GM12878 (cell line): Measurements from ENCODE around the gene RNF41. TPM values are rescaled to one million over a fixed set of nuclear protein-coding genes. Genes with fewer than 3 reads are reported as not detected.

ENCODE experiments used
- CHD4 ChIP-seq: fragments of 200-600 bp; sonication (generic); IDR thresholded peaks from 2 replicates; pipeline ENCODE4 v1.6.1; 2016; ENCODE audit warnings: mild to moderate bottlenecking
- DPF2 ChIP-seq: fragments of 450-650 bp; IDR thresholded peaks from 2 replicates; pipeline ENCODE4 v1.6.1; 2017; ENCODE audit warnings: mild to moderate bottlenecking
- GATAD2B ChIP-seq: fragments of 450-650 bp; conservative IDR thresholded peaks from 2 replicates; pipeline ENCODE4 v1.6.1; 2017; ENCODE audit warnings: low read depth, mild to moderate bottlenecking, moderate library complexity
- NFYB ChIP-seq: IDR thresholded peaks from 2 replicates; pipeline ENCODE4 v1.6.1; 2011; ENCODE audit warnings: low read depth, mild to moderate bottlenecking, low read length, improper control_type of control experiment, moderate library complexity; ENCODE audit not compliant: insufficient read depth
- NR2F1 ChIP-seq: fragments of 450-650 bp; conservative IDR thresholded peaks from 2 replicates; pipeline ENCODE4 v1.6.1; 2017; ENCODE audit warnings: mild to moderate bottlenecking
- POLR2AphosphoS5 ChIP-seq: IDR thresholded peaks from 2 replicates; pipeline ENCODE4 v1.6.1; 2011; ENCODE audit warnings: mild to moderate bottlenecking, low read length, inconsistent platforms
- RAD21 ChIP-seq: IDR thresholded peaks from 2 replicates; pipeline ENCODE4 v1.6.1; 2011; ENCODE audit warnings: mild to moderate bottlenecking, low read depth, low read length, moderate library complexity; ENCODE audit not compliant: insufficient read depth
- SMARCA5 ChIP-seq: fragments of 450-650 bp; IDR thresholded peaks from 2 replicates; pipeline ENCODE4 v1.6.1; 2017; ENCODE audit warnings: mild to moderate bottlenecking
- SREBF1 ChIP-seq: IDR thresholded peaks from 2 replicates; pipeline ENCODE4 v1.6.1; 2012; ENCODE audit warnings: mild to moderate bottlenecking, low read length
- SREBF2 ChIP-seq: IDR thresholded peaks from 2 replicates; pipeline ENCODE4 v1.6.1; 2012; ENCODE audit warnings: mild to moderate bottlenecking, low read length
- SUZ12 ChIP-seq: fragments of 200-600 bp; sonication (generic); IDR thresholded peaks from one replicate; pipeline ENCODE4 v1.6.1; 2018; ENCODE audit warnings: antibody characterized with exemption, mild to moderate bottlenecking; ENCODE audit not compliant: unreplicated experiment
- TARDBP ChIP-seq: IDR thresholded peaks from 2 replicates; pipeline ENCODE4 v1.6.1; 2016; ENCODE audit warnings: borderline replicate concordance
- polyA plus RNA-seq, 11 experiments: library from polyadenylated mRNA; depleted of rRNA in 4 of 11; unstranded in 6 of 11; stranded (reverse) in 5 of 11; fragments of >200 nt; fragmentation: Nextera tagmentation in 4 of 11; fragmentation: Illumina TruSeq in 1 of 11; extraction: Ambion mirVana in 4 of 11; extraction: Trizol in 1 of 11; gene quantifications; 1 replicate in 1 of 11; 2 replicates in 10 of 11; pipeline versions ENCODE4 v1.2.1 to v1.2.3, GENCODE V29; 2011 to 2016; ENCODE audit warnings: inconsistent platforms in 2 of 11, missing spikeins in 2 of 11, low read depth in 1 of 11
- total RNA-seq, 4 experiments: library from RNA; depleted of rRNA in 3 of 4; stranded (reverse); fragments of >200 nt in 3 of 4; fragmentation: Illumina TruSeq in 1 of 4; extraction: Trizol in 1 of 4; gene quantifications; 2 replicates each; pipeline versions ENCODE4 v1.2.1 to v1.2.3, GENCODE V29; 2013 to 2021
- TF ChIP-seq, protein P1 (sequence below): IDR thresholded peaks from 2 replicates; pipeline ENCODE4 v1.6.1; 2011; ENCODE audit warnings: low read depth, low read length, improper control_type of control experiment, borderline replicate concordance
- TF ChIP-seq, protein P2 (sequence below): IDR thresholded peaks from 2 replicates; pipeline ENCODE4 v1.6.1; 2012; ENCODE audit warnings: low read depth, low read length, improper control_type of control experiment
- TF ChIP-seq, protein P3 (sequence below): fragments of 150-350 bp; IDR thresholded peaks from 2 replicates; pipeline ENCODE4 v1.6.1; 2016; ENCODE audit warnings: low read depth, low read length
- TF ChIP-seq, protein P4 (sequence below): IDR thresholded peaks from 2 replicates; pipeline ENCODE4 v1.6.1; 2012; ENCODE audit warnings: low read length, inconsistent platforms
- TF ChIP-seq, protein P5 (sequence below): fragments of 450-650 bp; IDR thresholded peaks from 2 replicates; pipeline ENCODE4 v1.6.1; 2017; ENCODE audit warnings: low read depth, mild to moderate bottlenecking, moderate library complexity

RNF41 gene
- total and polyA plus RNA-seq, 10 of the 15 experiments (the other 5 are each of a cell fraction or from before 2014, with no cell fraction given), result 11.1 to 47.8 (median 30.6) TPM

DNA sequence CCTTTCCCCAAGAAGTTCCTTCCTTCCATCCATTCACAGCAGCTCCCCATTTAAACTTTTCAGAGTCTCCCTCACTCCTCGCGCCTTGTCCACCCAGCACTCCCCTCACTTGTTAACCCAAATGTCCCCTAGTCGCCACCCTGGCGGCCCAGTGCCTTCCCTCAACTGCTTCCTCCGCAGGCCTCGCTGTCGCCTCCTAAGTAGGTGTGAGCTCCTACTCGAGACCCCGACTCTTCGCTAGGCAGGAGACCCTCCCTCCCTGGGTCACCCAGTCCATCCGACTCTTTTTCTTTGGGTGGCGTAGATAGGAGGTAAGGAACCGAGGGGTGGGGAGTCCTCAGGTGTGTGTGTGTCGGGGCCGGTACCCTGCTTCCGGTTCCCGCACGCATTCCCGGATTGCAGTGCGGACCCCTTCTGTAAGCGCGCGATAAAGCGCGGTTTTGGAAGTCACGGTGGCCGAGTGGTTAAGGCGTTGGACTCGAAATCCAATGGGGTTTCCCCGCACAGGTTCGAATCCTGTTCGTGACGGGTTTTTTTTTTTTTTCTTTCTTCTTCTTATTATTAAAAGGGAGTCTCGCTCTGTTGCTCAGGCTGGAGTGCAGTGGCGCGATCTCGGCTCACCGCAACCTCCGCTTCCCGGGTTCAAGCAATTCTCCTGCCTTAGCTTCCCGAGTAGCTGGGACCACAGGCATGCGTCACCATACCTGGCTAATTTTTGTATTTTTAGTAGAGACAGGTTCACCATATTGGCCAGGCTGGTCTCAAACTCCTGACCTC, 31.6 kb downstream of the RNF41 start (continued):
- TF ChIP-seq, protein P1, sequence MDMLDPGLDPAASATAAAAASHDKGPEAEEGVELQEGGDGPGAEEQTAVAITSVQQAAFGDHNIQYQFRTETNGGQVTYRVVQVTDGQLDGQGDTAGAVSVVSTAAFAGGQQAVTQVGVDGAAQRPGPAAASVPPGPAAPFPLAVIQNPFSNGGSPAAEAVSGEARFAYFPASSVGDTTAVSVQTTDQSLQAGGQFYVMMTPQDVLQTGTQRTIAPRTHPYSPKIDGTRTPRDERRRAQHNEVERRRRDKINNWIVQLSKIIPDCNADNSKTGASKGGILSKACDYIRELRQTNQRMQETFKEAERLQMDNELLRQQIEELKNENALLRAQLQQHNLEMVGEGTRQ, result no peak
- TF ChIP-seq, protein P2, sequence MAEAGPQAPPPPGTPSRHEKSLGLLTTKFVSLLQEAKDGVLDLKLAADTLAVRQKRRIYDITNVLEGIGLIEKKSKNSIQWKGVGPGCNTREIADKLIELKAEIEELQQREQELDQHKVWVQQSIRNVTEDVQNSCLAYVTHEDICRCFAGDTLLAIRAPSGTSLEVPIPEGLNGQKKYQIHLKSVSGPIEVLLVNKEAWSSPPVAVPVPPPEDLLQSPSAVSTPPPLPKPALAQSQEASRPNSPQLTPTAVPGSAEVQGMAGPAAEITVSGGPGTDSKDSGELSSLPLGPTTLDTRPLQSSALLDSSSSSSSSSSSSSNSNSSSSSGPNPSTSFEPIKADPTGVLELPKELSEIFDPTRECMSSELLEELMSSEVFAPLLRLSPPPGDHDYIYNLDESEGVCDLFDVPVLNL, result no peak
- TF ChIP-seq SREBF2 (peak; percentile 89), TARDBP (peak; percentile 91), POLR2AphosphoS5 (peak; percentile 60; the same call in 1 of the 2 replicates), DPF2 (no peak), SUZ12 (no peak), RAD21 (no peak), SMARCA5 (peak; percentile 80), CHD4 (no peak), NR2F1 (no peak), GATAD2B (peak; percentile 35; the same call in 1 of the 2 replicates), NFYB (no peak), SREBF1 (no peak)
- TF ChIP-seq, protein P3, sequence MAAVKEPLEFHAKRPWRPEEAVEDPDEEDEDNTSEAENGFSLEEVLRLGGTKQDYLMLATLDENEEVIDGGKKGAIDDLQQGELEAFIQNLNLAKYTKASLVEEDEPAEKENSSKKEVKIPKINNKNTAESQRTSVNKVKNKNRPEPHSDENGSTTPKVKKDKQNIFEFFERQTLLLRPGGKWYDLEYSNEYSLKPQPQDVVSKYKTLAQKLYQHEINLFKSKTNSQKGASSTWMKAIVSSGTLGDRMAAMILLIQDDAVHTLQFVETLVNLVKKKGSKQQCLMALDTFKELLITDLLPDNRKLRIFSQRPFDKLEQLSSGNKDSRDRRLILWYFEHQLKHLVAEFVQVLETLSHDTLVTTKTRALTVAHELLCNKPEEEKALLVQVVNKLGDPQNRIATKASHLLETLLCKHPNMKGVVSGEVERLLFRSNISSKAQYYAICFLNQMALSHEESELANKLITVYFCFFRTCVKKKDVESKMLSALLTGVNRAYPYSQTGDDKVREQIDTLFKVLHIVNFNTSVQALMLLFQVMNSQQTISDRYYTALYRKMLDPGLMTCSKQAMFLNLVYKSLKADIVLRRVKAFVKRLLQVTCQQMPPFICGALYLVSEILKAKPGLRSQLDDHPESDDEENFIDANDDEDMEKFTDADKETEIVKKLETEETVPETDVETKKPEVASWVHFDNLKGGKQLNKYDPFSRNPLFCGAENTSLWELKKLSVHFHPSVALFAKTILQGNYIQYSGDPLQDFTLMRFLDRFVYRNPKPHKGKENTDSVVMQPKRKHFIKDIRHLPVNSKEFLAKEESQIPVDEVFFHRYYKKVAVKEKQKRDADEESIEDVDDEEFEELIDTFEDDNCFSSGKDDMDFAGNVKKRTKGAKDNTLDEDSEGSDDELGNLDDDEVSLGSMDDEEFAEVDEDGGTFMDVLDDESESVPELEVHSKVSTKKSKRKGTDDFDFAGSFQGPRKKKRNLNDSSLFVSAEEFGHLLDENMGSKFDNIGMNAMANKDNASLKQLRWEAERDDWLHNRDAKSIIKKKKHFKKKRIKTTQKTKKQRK, result no peak
- TF ChIP-seq, protein P4, sequence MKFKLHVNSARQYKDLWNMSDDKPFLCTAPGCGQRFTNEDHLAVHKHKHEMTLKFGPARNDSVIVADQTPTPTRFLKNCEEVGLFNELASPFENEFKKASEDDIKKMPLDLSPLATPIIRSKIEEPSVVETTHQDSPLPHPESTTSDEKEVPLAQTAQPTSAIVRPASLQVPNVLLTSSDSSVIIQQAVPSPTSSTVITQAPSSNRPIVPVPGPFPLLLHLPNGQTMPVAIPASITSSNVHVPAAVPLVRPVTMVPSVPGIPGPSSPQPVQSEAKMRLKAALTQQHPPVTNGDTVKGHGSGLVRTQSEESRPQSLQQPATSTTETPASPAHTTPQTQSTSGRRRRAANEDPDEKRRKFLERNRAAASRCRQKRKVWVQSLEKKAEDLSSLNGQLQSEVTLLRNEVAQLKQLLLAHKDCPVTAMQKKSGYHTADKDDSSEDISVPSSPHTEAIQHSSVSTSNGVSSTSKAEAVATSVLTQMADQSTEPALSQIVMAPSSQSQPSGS, result no peak
- TF ChIP-seq, protein P5, sequence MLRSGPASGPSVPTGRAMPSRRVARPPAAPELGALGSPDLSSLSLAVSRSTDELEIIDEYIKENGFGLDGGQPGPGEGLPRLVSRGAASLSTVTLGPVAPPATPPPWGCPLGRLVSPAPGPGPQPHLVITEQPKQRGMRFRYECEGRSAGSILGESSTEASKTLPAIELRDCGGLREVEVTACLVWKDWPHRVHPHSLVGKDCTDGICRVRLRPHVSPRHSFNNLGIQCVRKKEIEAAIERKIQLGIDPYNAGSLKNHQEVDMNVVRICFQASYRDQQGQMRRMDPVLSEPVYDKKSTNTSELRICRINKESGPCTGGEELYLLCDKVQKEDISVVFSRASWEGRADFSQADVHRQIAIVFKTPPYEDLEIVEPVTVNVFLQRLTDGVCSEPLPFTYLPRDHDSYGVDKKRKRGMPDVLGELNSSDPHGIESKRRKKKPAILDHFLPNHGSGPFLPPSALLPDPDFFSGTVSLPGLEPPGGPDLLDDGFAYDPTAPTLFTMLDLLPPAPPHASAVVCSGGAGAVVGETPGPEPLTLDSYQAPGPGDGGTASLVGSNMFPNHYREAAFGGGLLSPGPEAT, result peak; percentile 61; the same call in 1 of the 2 replicates
